ENCODE results near the gene OR10H5.
"Not testable (repeated sequence)": the region's sequence is repeated elsewhere in the genome, so short reads cannot be mapped to it uniquely, and the experiment has no call there.

Gene OR10H5

GRCh38 chr19:15787611-15788155, at the start of gene OR10H5:
OR10H5 (plus strand) TSS chr19:15787661; CDS start chr19:15794049, 6,388 bp downstream.
- Histone ChIP-seq H3K4me3 (ENCODE audit: low read depth, low read length) (no peak within 1 kb of the TSS), H3K9me3 (ENCODE audit: control insufficient read depth, insufficient read depth, low read length) (no peaks in the 10 kb centered on the region), H3K27me3 (ENCODE audit: control insufficient read depth, insufficient read depth, low read length) (no peaks in the 10 kb centered on the region), H3K36me3 (ENCODE audit: control insufficient read depth, insufficient read depth, low read length) (no peaks in the 10 kb centered on the region), H3K4me1 (ENCODE audit: control insufficient read depth, insufficient read depth, low read length) (no peaks in the 10 kb centered on the region), H3K9ac (ENCODE audit: low read depth, low read length) (no peak within 1 kb of the TSS)

- Histone ChIP-seq H3K9me3 (ENCODE audit: control insufficient read depth, insufficient read depth, low read length) (peaks cover 5% of the 10 kb centered on the region), H3K4me3 (ENCODE audit: low read depth, low read length) (no peak within 1 kb of the TSS)
Observed at GRCh38 chr19:15737722-15738121, 49.7 kb upstream of the OR10H5 start, which contains the start of gene OR10H3. OR10H3 (plus strand) TSS chr19:15737985; CDS start chr19:15741393, 3,408 bp downstream.

GRCh38 chr19:15740785-15741184, 46.7 kb upstream of the OR10H5 start:
- no peaks in the 10 kb centered on the region for H3K27me3 ChIP-seq (ENCODE audit: control insufficient read depth, insufficient read depth, low read length)
- peaks cover 5% of the 10 kb centered on the region for H3K9me3 ChIP-seq (ENCODE audit: control insufficient read depth, insufficient read depth, low read length)
- no peaks in the 10 kb centered on the region for H3K36me3 ChIP-seq (ENCODE audit: control insufficient read depth, insufficient read depth, low read length)

More at GRCh38 chr19:15737722-15738121, 49.7 kb upstream of the OR10H5 start, which contains the start of gene OR10H3:
- Histone ChIP-seq H3K36me3 (ENCODE audit: control insufficient read depth, insufficient read depth, low read length) (no peaks in the 10 kb centered on the region), H3K9ac (ENCODE audit: low read depth, low read length) (no peak within 1 kb of the TSS), H3K4me1 (ENCODE audit: control insufficient read depth, insufficient read depth, low read length) (no peaks in the 10 kb centered on the region), H3K27me3 (ENCODE audit: control insufficient read depth, insufficient read depth, low read length) (no peaks in the 10 kb centered on the region)

GRCh38 chr19:15748239-15748638, 39.2 kb upstream of the OR10H5 start:
- Histone ChIP-seq H3K36me3 (ENCODE audit: control insufficient read depth, insufficient read depth, low read length) (no peaks in the 10 kb centered on the region), H3K27me3 (ENCODE audit: control insufficient read depth, insufficient read depth, low read length) (peaks cover 13% of the 10 kb centered on the region), H3K4me1 (ENCODE audit: control insufficient read depth, insufficient read depth, low read length) (no peaks in the 10 kb centered on the region), H3K9ac (ENCODE audit: low read depth, low read length) (no peak overlapping the region), H3K4me3 (ENCODE audit: low read depth, low read length) (no peak overlapping the region), H3K9me3 (ENCODE audit: control insufficient read depth, insufficient read depth, low read length) (no peaks in the 10 kb centered on the region)

More at GRCh38 chr19:15740785-15741184, 46.7 kb upstream of the OR10H5 start:
- Histone ChIP-seq H3K9ac (ENCODE audit: low read depth, low read length) (no peak overlapping the region), H3K4me3 (ENCODE audit: low read depth, low read length) (no peak overlapping the region), H3K4me1 (ENCODE audit: control insufficient read depth, insufficient read depth, low read length) (no peaks in the 10 kb centered on the region)

GRCh38 chr19:15758379-15758778, 29.1 kb upstream of the OR10H5 start:
- peaks cover 20% of the 10 kb centered on the region for H3K27me3 ChIP-seq (ENCODE audit: control insufficient read depth, insufficient read depth, low read length)
- no peaks in the 10 kb centered on the region for H3K4me1 ChIP-seq (ENCODE audit: control insufficient read depth, insufficient read depth, low read length)
- H3K36me3 ChIP-seq (ENCODE audit: control insufficient read depth, insufficient read depth, low read length) = no peaks in the 10 kb centered on the region
- H3K9ac ChIP-seq (ENCODE audit: low read depth, low read length) = no peak overlapping the region
- H3K9me3 ChIP-seq (ENCODE audit: control insufficient read depth, insufficient read depth, low read length) = no peaks in the 10 kb centered on the region
- H3K4me3 ChIP-seq (ENCODE audit: low read depth, low read length) = no peak overlapping the region

- Histone ChIP-seq H3K4me1 (ENCODE audit: control insufficient read depth, insufficient read depth, low read length) (no peaks in the 10 kb centered on the region), H3K4me3 (ENCODE audit: low read depth, low read length) (peak overlapping the region; percentile 45), H3K9ac (ENCODE audit: low read depth, low read length) (peak overlapping the region; percentile 37), H3K36me3 (ENCODE audit: control insufficient read depth, insufficient read depth, low read length) (no peaks in the 10 kb centered on the region), H3K9me3 (ENCODE audit: control insufficient read depth, insufficient read depth, low read length) (no peaks in the 10 kb centered on the region), H3K27me3 (ENCODE audit: control insufficient read depth, insufficient read depth, low read length) (peaks cover 20% of the 10 kb centered on the region)
Observed at GRCh38 chr19:15759962-15760565, 27.4 kb upstream of the OR10H5 start.

- peaks cover 3% of the 10 kb centered on the region for H3K27me3 ChIP-seq (ENCODE audit: control insufficient read depth, insufficient read depth, low read length)
- H3K9ac ChIP-seq (ENCODE audit: low read depth, low read length) = no peak overlapping the region
- no peaks in the 10 kb centered on the region for H3K4me1 ChIP-seq (ENCODE audit: control insufficient read depth, insufficient read depth, low read length)
- no peaks in the 10 kb centered on the region for H3K9me3 ChIP-seq (ENCODE audit: control insufficient read depth, insufficient read depth, low read length)
- no peak overlapping the region for H3K4me3 ChIP-seq (ENCODE audit: low read depth, low read length)
- H3K36me3 ChIP-seq (ENCODE audit: control insufficient read depth, insufficient read depth, low read length) = no peaks in the 10 kb centered on the region
Observed at GRCh38 chr19:15769586-15769985, 17.9 kb upstream of the OR10H5 start.

- H3K4me1 ChIP-seq (ENCODE audit: control insufficient read depth, insufficient read depth, low read length); H3K27me3 ChIP-seq (ENCODE audit: control insufficient read depth, insufficient read depth, low read length); H3K36me3 ChIP-seq (ENCODE audit: control insufficient read depth, insufficient read depth, low read length); H3K9me3 ChIP-seq (ENCODE audit: control insufficient read depth, insufficient read depth, low read length); H3K9ac ChIP-seq (ENCODE audit: low read depth, low read length); H3K4me3 ChIP-seq (ENCODE audit: low read depth, low read length): not testable (repeated sequence)
Observed at GRCh38 chr19:15774159-15774558, 13.3 kb upstream of the OR10H5 start.

GRCh38 chr19:15775249-15775648, 12.2 kb upstream of the OR10H5 start:
- Histone ChIP-seq H3K9ac (ENCODE audit: low read depth, low read length) (no peak overlapping the region), H3K4me3 (ENCODE audit: low read depth, low read length) (no peak overlapping the region), H3K36me3 (ENCODE audit: control insufficient read depth, insufficient read depth, low read length) (no peaks in the 10 kb centered on the region), H3K27me3 (ENCODE audit: control insufficient read depth, insufficient read depth, low read length) (peaks cover 3% of the 10 kb centered on the region), H3K9me3 (ENCODE audit: control insufficient read depth, insufficient read depth, low read length) (no peaks in the 10 kb centered on the region), H3K4me1 (ENCODE audit: control insufficient read depth, insufficient read depth, low read length) (no peaks in the 10 kb centered on the region)

GRCh38 chr19:15776264-15776663, 11.2 kb upstream of the OR10H5 start:
- Histone ChIP-seq H3K36me3 (ENCODE audit: control insufficient read depth, insufficient read depth, low read length) (no peaks in the 10 kb centered on the region), H3K9ac (ENCODE audit: low read depth, low read length) (no peak overlapping the region), H3K27me3 (ENCODE audit: control insufficient read depth, insufficient read depth, low read length) (peaks cover 3% of the 10 kb centered on the region), H3K9me3 (ENCODE audit: control insufficient read depth, insufficient read depth, low read length) (no peaks in the 10 kb centered on the region), H3K4me1 (ENCODE audit: control insufficient read depth, insufficient read depth, low read length) (no peaks in the 10 kb centered on the region), H3K4me3 (ENCODE audit: low read depth, low read length) (no peak overlapping the region)

- H3K9me3 ChIP-seq (ENCODE audit: control insufficient read depth, insufficient read depth, low read length) = no peaks in the 10 kb centered on the region
- H3K27me3 ChIP-seq (ENCODE audit: control insufficient read depth, insufficient read depth, low read length) = peaks cover 3% of the 10 kb centered on the region
- no peak overlapping the region for H3K4me3 ChIP-seq (ENCODE audit: low read depth, low read length)
- H3K9ac ChIP-seq (ENCODE audit: low read depth, low read length) = no peak overlapping the region
- H3K4me1 ChIP-seq (ENCODE audit: control insufficient read depth, insufficient read depth, low read length) = no peaks in the 10 kb centered on the region
- H3K36me3 ChIP-seq (ENCODE audit: control insufficient read depth, insufficient read depth, low read length) = no peaks in the 10 kb centered on the region
Observed at GRCh38 chr19:15776991-15777970, 10.2 kb upstream of the OR10H5 start.
